ENCODE results near the gene ALG12.
A peak's percentile ranks its signal among the peaks of the same experiment; 100 is the strongest.

The ALG12 gene

DNA sequence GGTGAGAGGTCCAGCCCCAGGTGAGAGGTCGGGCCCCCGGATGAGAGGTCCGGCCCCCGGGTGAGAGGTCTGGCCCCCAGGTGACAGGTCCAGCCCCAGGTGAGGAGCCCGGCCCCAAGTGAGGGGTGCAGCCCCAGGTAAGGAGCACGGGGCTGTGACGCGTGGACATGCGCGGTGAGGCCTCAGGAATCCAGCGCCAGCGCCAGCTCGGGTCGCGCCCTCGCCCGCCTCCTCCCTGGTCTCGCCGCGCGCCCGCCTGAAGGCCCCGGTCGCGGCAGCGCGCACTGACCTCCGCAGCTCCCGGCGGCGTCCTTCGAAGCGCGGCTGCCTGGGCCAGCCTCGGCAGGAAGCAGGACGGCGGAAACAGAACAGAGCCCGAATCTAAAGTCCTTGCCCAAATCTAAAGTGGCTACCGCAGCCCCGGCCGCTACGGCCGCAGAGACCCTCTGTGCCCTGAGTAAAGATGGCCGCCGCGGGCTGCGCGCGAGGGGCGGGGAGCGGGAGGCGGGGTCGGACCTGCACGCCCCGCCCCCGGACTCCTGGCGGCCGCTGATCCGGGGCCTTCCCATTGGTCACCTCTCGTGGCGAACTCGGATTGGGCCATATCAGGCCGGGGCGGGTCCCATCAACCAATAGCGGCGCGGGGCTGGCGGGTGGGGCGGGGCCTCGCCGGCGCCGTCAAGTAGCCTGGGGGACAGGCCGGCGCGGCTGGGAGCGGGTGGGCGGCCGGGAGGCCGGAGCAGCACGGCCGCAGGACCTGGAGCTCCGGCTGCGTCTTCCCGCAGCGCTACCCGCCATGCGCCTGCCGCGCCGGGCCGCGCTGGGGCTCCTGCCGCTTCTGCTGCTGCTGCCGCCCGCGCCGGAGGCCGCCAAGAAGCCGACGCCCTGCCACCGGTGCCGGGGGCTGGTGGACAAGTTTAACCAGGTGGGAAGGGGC is at the start of gene ALG12, which contains the start of gene CRELD2:
Gene ALG12, minus strand, starts transcription at position 465 of the 937 bp plus-strand sequence. CDS start 4,673 bp downstream, outside the sequence.
Gene CRELD2, plus strand, starts transcription at position 661 of the 937 bp plus-strand sequence. Its CDS starts 136 bp downstream, at position 797.
- DNase-seq = peak; percentile 90 to 96 (median 95)

DNA sequence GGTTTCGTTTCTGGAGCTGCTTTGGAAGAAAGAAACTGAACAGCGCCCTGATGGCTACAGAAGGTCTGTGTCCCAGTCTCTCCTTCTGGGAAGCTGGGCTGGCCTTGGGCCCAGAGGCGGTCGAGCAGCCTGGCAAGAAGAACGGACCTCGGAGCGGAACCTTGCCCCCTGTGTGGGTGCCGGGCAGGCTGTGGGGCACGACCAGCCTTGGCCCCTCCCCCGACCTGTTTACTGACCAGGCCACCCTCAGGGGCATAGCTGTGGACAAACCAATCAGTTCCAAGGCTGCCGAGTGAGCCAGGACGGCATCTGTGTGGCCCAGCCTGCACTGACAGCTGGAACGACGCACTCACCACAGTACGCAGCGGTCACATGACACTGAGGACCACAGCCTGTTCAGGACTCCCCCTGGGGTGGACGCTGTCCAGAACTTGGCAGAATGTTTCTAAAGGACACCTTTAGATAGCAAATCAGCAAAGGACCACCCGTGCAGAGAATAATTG is 49.5 kb upstream of the ALG12 start:
- no peak for DNase-seq

DNA sequence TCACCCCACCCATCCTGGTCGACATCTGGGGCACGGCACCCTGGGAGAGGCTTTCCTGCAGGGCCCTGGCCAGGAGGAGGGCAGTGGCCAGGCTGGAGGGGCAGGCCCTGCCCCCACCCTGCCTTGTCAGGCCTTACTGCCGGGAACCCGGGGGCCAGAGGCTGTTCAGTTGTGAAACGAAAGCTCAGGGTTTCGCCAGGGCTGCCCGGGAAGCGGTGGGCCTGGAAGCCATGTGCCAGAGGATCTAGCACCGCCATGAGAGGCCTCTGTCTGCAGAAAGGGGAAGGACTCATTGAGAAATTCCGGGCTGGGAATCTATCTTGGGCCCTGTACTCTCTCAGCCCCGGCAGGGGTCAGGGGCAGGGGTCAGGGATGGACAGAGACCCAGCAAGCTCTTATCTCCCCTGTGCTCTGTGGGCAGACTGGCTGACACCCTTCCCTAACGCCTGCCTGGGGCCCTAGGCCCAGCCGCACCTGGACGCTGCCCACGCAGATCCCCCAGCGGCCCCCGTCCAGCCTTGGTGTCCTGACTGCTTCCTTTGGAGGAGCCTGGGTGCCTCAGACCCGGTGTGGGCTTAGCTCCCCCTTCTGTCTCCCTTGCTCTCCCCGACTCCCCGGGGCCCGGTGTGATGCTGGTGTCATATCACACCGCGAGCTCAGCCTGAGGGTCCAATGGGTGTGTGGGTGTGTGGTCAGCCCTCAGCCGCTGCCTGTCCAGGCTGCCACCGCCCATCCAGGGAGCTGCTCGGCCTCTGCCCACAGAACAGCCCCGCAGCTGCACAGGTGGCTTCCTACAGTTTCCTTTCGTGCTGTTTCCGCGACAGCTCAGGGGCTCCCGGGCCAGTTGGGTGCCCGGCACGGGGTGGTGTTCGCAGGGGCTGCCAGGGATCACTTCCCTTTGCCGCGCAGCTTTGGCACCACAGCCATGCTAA is 48.8 kb upstream of the ALG12 start:
- no peak for DNase-seq

DNA sequence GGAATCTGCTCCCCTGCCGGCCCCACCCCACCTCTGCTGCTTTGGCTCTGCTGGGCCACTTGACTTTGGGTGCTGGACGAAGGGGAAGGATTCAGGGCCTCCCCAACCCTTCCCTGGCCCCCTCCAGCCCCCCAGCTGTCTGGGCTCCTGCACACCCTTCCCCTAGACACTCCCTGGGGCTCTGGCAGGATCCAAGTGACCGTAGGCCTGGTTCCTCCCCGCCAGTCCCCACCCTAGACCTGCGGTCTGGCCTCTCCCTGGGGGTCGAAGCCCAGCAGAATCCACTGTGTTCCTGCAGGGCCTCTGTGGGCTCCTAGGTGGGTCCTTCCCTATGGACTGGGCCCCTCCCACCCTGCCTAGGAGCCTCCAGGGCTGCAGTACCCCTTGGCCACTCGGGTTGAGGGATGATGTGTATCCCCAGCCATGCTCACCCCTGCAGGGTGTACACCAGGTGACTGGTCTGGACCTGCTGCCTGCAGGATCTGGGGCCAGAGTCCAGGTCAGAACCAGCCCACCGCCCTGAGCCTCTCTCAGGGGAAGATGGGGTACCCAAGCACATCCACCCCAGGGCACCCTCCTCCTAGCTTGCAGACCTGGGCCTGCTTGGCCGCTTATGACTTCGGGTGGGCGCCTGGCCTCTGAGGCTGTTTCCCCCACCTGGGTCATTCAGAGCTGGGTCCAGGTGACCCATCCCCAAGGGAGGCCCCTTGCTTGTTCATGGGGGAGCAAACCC is 48.0 kb upstream of the ALG12 start:
- DNase-seq = no peak

DNA sequence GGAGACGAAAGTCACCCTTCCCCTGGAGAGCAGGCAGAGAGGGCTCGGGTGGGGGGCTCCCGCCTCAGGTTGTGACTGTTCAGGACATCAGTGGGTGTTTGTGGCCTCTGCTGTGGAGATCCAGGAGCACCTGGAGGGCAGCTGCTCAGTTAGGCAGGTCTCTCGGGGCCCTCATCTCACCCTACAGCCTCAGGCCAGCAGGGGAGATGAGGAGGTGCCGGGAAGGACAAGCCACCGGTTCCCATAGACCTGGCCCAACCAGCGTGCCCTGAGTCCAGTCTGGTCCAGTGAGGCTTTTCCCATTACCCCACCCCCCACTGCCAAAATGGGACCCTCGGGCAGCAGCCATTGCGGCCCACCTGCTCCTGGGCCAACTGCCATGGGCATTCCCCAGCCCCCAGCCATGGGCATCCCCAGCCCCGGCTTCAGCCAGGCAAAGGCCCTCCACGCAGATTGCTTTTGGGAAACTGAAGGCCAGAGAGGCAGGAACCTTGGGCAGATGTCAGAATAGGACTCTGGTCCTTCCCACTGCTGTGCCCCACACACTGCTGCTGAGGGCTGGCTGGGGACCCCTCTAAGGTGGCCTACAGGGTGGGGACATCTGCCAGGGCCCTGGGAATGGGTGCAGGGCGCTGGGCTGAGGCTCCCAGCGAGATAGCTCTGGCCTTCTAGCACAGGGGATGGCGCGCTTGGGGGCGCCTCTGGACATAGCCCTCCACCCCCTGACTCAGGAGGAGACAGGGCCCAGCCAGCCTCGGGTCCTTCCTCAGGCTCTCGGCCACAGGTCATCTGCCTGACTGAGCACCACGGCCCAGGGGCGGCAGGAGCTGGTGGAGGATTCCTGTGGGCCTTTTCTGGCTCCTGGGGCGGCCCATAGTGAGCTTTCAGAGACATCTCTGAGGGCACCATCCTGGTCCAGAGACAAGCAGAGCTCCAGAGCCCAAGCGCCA is 47.1 kb upstream of the ALG12 start:
- DNase-seq = no peak

DNA sequence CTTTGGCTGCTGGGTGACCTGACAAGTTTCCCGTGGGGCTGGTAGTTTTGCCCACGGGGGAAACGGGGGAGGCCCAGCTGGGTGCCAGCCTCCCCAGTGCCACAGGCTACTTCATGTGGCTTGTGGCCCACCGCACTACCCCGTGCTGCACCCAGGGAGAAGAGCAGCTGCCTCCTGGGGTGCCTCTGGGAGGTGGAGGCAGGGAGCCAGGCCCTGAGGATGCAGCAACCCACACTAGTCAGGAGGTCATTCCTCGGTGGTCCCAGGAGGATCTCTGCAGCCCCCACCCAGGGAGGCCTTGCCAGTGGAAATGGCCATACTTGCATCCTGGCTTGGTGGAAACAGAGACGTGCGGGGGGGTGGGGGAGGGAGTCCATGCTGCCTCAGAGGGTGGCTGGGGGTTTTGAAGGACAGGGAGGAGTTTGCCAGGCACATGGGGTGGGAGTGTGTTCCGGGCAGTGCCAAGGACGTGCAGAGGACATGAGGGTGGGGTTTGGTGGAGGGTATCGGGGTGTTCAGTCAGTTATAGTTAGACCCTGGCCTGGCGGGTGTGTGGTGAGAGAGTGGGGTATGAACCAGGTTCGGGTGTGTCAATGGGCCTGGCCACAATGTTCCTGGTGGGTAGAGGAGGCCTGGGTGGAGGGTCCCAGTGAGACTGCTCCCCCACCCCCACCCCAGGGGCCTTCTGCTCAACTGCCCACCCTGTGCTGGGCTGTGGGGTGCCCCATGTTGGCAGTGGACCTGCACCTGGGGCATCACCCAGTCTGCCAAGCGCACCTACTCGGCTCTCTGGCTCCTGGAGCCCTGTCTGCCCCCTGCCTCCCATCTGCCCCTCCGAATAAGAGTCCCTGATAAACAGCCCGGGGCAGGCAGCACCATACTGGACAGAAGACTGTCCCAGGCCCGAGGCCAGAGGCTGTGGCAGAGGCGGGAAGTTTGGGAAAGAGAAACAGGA is 46.2 kb upstream of the ALG12 start:
- DNase-seq = no peak

DNA sequence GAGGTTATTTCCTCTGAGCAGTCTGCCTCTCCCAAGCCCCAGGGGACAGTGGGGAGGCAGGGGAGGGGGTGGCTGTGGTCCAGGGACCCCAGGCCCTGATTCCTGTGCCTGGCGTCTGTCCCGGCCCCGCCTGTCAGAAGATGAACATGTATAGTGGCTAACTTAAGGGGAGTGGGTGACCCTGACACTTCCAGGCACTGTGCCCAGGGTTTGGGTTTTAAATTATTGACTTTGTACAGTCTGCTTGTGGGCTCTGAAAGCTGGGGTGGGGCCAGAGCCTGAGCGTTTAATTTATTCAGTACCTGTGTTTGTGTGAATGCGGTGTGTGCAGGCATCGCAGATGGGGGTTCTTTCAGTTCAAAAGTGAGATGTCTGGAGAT is 45.4 kb upstream of the ALG12 start:
- no peak for DNase-seq

DNA sequence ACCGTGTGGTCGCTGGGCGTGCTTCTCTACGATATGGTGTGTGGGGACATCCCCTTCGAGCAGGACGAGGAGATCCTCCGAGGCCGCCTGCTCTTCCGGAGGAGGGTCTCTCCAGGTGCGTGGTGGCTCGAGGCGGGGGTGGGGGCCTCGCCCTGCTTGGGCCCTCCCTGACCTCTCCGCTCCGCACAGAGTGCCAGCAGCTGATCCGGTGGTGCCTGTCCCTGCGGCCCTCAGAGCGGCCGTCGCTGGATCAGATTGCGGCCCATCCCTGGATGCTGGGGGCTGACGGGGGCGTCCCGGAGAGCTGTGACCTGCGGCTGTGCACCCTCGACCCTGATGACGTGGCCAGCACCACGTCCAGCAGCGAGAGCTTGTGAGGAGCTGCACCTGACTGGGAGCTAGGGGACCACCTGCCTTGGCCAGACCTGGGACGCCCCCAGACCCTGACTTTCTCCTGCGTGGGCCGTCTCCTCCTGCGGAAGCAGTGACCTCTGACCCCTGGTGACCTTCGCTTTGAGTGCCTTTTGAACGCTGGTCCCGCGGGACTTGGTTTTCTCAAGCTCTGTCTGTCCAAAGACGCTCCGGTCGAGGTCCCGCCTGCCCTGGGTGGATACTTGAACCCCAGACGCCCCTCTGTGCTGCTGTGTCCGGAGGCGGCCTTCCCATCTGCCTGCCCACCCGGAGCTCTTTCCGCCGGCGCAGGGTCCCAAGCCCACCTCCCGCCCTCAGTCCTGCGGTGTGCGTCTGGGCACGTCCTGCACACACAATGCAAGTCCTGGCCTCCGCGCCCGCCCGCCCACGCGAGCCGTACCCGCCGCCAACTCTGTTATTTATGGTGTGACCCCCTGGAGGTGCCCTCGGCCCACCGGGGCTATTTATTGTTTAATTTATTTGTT is 44.8 kb upstream of the ALG12 start:
- no peak for DNase-seq

DNA sequence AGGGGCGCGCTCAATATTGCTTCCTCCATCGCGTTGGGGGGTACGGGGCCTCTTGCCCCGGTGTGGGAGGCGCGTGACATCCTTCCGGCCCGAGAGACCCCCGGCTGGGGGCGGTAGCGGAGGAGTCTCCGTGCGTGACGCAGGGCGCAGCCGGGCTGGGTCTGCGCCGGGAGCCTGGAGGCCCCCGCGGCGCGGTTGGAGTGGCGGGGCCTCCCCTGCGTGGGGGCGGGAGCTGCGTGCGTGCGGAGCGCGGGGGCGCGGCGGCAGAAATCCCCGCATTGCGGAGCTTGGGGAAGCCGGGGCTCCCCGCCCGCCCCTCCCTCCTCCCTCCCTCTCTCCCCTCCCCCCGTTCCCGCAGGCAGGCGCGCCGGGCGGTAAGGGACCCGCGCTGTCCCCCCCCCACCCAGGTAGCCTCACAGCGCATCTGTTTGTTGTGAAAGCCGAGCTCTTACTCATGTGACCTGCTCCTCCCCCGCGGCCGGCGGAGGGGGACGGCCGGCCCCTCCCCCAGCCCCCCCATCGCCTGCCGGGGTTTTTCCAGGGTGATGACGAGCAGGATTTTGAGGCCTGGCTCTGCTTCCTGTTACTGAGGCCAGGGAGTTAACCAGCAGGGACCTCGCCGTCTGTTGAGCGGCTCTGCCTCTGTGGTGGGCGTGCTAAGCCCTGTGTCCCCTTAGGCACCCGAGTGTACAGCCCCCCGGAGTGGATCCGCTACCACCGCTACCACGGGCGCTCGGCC is 43.9 kb upstream of the ALG12 start:
- DNase-seq = peak; percentile 42 to 86 (median 69)

DNA sequence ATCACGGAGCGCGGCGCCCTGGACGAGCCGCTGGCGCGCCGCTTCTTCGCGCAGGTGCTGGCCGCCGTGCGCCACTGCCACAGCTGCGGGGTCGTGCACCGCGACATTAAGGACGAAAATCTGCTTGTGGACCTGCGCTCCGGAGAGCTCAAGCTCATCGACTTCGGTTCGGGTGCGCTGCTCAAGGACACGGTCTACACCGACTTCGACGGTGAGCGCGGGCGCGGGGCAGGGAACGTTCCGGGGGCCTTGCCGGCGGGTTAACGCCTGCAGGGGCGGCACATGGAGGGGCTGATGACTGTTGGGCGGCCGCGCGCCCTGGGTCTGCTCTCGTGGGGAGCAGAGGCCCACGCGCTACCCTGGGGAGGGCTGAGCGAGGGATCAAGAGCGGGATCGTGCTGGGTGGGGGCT is 43.4 kb upstream of the ALG12 start:
- no peak for DNase-seq

DNA sequence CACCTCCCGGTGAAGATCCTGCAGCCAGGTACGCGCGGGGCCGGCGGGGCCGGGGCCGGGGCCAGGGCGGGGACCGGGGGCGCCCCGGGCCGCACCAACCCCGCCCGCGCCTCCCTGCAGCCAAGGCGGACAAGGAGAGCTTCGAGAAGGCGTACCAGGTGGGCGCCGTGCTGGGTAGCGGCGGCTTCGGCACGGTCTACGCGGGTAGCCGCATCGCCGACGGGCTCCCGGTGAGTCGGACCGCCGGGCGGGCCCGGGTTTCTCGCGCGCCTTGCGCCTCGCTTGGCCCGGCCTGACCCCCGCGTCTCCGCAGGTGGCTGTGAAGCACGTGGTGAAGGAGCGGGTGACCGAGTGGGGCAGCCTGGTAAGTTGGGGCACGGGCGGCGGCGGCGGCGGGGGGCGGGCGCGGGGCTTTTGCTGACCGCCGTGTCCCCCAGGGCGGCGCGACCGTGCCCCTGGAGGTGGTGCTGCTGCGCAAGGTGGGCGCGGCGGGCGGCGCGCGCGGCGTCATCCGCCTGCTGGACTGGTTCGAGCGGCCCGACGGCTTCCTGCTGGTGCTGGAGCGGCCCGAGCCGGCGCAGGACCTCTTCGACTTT is 42.9 kb upstream of the ALG12 start:
- no peak for DNase-seq

DNA sequence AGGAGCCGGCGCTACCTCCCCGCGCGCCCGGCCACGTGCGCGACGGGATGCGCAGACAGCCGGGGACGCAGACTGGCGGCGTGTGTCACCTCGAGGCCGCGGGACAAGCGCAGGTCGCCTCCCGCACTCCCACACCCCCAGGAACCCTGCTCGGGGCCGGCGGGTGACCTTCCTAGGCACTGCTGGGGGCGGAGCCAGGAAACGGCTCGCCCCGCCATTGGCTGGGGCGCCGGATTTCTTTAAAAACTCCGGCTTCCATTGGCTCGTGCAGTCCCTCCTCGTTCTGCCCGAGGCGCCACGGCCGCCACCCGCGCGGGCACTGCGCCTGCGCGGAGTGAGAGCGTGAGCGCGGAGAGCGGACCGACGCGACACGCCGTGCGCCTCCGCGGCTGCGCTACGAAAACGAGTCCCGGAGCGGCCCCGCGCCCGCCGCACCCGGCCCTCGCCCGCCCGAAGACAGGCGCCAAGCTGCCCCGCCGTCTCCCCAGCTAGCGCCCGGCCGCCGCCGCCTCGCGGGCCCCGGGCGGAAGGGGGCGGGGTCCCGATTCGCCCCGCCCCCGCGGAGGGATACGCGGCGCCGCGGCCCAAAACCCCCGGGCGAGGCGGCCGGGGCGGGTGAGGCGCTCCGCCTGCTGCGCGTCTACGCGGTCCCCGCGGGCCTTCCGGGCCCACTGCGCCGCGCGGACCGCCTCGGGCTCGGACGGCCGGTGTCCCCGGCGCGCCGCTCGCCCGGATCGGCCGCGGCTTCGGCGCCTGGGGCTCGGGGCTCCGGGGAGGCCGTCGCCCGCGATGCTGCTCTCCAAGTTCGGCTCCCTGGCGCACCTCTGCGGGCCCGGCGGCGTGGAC is 42.1 kb upstream of the ALG12 start, which contains the start of gene PIM3:
Gene PIM3, plus strand, starts transcription at position 614 of the 846 bp plus-strand sequence. Its CDS starts 176 bp downstream, at position 790.
- DNase-seq = peak; percentile 78 to 89 (median 83)

DNA sequence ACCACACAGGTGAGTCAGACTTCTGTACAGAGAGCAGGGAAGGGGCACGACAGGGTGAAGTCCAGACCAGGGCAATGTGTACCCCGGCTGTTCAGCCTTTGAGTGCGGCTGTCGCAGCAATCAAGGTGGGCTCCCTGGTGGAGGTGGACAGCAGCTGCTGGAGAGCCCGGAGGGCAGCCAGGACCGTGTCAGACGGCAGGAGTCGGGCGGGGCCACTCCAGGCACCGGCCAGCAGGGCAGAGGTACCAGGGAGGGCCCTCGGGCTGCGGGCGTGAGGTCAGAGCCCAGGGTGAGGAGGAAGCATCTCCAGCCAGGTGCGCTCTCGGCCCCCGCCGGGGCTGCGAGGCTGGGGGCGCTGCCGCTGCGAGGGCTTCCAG is 41.5 kb upstream of the ALG12 start:
- DNase-seq = no peak

DNA sequence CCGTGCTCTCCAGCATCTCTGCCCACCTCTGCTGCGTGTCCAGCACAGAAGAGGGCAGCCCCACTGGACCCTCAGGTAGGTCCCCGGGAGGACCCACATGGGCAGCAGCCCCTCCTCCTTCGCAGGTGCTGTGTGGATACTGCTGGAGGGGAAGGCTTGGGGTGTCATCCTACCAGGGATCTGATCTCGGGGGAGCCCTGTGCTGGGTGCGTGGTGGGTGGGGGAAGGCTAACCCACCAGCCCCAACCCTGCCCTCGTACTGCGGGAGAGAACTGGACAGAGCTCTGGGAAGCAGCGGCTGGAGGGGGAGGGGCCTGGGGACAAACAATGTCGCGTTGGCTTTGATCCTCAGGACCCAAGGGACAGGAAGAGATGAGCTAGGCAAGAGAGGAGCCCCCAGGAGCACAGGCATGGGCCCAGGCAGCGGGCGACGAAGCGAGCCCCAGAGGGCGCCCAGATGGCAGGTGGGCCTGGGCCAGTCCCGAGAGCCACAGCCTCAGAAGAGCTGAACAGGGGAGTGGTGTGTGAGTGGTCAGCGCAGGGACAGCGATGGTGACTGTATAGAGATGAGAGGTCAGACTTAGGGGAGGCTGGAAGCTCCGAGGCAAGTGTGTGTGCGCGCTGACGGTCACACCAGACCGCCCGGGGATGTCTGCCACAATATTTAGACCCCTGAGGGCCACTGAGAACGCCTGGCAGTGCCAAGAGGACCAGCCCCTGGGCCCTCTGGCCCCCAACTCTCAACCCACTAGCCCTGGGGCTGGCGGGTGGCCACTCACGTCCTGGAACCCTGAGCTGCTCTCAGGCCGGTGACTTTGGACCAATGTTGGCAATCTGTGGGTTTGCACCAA is 40.9 kb upstream of the ALG12 start:
- DNase-seq = no peak

DNA sequence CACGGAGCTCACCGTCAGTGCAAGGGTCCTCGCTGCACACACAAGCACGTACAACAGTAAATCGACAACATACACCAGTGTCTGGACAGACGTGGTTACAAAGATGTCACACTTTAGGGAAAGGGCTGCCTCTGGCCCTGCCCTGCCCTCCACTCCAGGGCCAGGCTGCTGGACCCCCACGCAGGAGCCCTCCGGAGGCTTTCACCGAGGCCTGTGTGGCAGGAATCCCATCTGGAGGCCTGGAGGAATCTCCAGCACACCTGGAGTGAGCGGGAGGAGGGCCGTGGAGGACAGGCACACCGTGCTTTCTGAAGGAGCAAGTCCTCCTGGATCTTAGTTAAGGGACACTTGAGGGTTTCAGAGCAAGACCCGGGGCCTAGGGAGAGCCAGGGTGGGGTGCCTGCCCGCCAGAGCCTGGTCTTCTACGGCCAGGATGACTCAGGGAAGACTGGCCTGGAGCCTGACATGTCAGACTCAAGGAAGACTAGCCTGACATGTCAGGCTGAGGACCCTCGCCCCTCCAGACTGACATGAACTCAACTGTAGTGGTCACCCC is 40.2 kb upstream of the ALG12 start:
- no peak for DNase-seq

Data from activated naive CD4-positive, alpha-beta T cell (primary cell).